H1 (cell line): ENCODE measurements around the gene UBE2F. TPM values are rescaled to one million over a fixed set of nuclear protein-coding genes. Genes with fewer than 3 reads are reported as not detected.
"Not testable (repeated sequence)": the region's sequence is repeated elsewhere in the genome, so short reads cannot be mapped to it uniquely, and the experiment has no call there.

Source experiments
- CTCF ChIA-PET: fragments of 300-600 bp; sonication (Branson Sonifier 250); formaldehyde crosslinking; loops from one replicate; lab custom pipeline; 2021; ENCODE audit not compliant: partially characterized antibody; lab: Charles Lee
- POLR2A ChIA-PET: fragments of 300-600 bp; sonication (Branson Sonifier 250); formaldehyde crosslinking; loops from one replicate; lab custom pipeline; 2021; ENCODE audit warnings: inconsistent platforms; ENCODE audit not compliant: partially characterized antibody; lab: Charles Lee
- DNase-seq, 2 experiments: peaks; one replicate each; pipeline versions ENCODE4 v3.0.0 to v3.0.0-alpha.2; 2010 to 2022; ENCODE audit warnings: low spot score in 2 of 2, low read depth in 1 of 2, mixed read lengths in 1 of 2
- FAIRE-seq: peaks from 2 replicates; lab custom pipeline; 2011; peaks lifted over from hg19 to GRCh38; lab: Jason Lieb, UNC
- H2AFZ ChIP-seq: 2 replicates; pipeline ENCODE4 v1.8.1; 2012; ENCODE audit warnings: low read length, inconsistent platforms
- H2AK5ac ChIP-seq: 2 replicates; pipeline ENCODE4 v1.6.1; 2013; ENCODE audit warnings: low read depth, low read length
- H2BK120ac ChIP-seq: replicated peaks from 2 replicates; pipeline ENCODE3; 2013; ENCODE audit warnings: low read depth, low read length, inconsistent platforms
- H2BK12ac ChIP-seq: 2 replicates; pipeline ENCODE4 v1.6.1; 2013; ENCODE audit warnings: low read depth, low read length
- H2BK15ac ChIP-seq: 2 replicates; pipeline ENCODE4 v1.6.1; 2013; ENCODE audit warnings: low read length
- H2BK20ac ChIP-seq: 2 replicates; pipeline ENCODE4 v1.6.1; 2013; ENCODE audit warnings: low read length
- H2BK5ac ChIP-seq: 2 replicates; pipeline ENCODE4 v1.6.1; 2013; ENCODE audit warnings: low read depth, low read length
- H3K14ac ChIP-seq: 2 replicates; pipeline ENCODE4 v1.6.1; 2013; ENCODE audit warnings: inconsistent platforms; ENCODE audit not compliant: insufficient read length
- H3K18ac ChIP-seq: 2 replicates; pipeline ENCODE4 v1.6.1; 2013; ENCODE audit warnings: low read length; ENCODE audit errors: extremely low read depth
- H3K23ac ChIP-seq: 2 replicates; pipeline ENCODE4 v1.6.1; 2013; ENCODE audit warnings: inconsistent platforms; ENCODE audit not compliant: insufficient read length
- H3K23me2 ChIP-seq: 2 replicates; pipeline ENCODE4 v1.6.1; 2013; ENCODE audit warnings: low read depth, low read length
- H3K27ac ChIP-seq: 2 replicates; pipeline ENCODE4 v1.6.1; 2011; ENCODE audit warnings: low read depth, low read length, inconsistent platforms
- H3K27me3 ChIP-seq, 4 experiments: replicated peaks in 1 of 4; 1 replicate in 1 of 4; 2 replicates in 3 of 4; pipeline versions ENCODE4 v1.6.1 to v1.8.1; 2011 to 2013; ENCODE audit warnings: low read length in 3 of 4, mild to moderate bottlenecking in 3 of 4, inconsistent platforms in 2 of 4, mixed read lengths in 2 of 4, moderate library complexity in 1 of 4; ENCODE audit not compliant: control insufficient read depth in 3 of 4, insufficient read depth in 3 of 4; ENCODE audit errors: extremely low read depth in 1 of 4
- H3K36me3 ChIP-seq, 4 experiments: 2 replicates each; pipeline versions ENCODE4 v1.6.1 to v1.8.1; 2011 to 2013; ENCODE audit warnings: mild to moderate bottlenecking in 4 of 4, low read length in 3 of 4, moderate library complexity in 2 of 4, control low read depth in 1 of 4, inconsistent platforms in 1 of 4; ENCODE audit not compliant: insufficient read depth in 4 of 4, control insufficient read depth in 2 of 4
- H3K4ac ChIP-seq: replicated peaks from 2 replicates; pipeline ENCODE3; 2013; ENCODE audit warnings: low read length, low read depth, mixed read lengths, inconsistent platforms; ENCODE audit not compliant: insufficient read length
- H3K4me1 ChIP-seq, 4 experiments: replicated peaks in 1 of 4; 1 replicate in 1 of 4; 2 replicates in 3 of 4; pipeline versions ENCODE4 v1.6.1 to v1.8.1; 2011 to 2013; ENCODE audit warnings: low read length in 3 of 4, inconsistent platforms in 2 of 4, mixed read lengths in 1 of 4; ENCODE audit not compliant: insufficient read depth in 4 of 4, control insufficient read depth in 3 of 4
- H3K4me2 ChIP-seq, 2 experiments: 2 replicates each; pipeline versions ENCODE4 v1.6.1 to v1.8.1; 2011 to 2013; ENCODE audit warnings: low read depth in 2 of 2, low read length in 2 of 2, control low read depth in 1 of 2, inconsistent platforms in 1 of 2, mild to moderate bottlenecking in 1 of 2; ENCODE audit not compliant: insufficient read depth in 1 of 2
- H3K4me3 ChIP-seq, 4 experiments: fragments of 200-600, 300-600 bp in 1 of 4; sonication (generic), shearing (Covaris generic), sonication (Bioruptor Twin) in 1 of 4; 2 replicates each; pipeline versions ENCODE4 v1.5.1 to v1.8.1; 2011 to 2016; ENCODE audit warnings: low read length in 4 of 4, low read depth in 3 of 4, control low read depth in 2 of 4, inconsistent platforms in 2 of 4, mild to moderate bottlenecking in 2 of 4, mixed read lengths in 1 of 4, moderate library complexity in 1 of 4; ENCODE audit not compliant: insufficient read depth in 2 of 4; ENCODE audit errors: extremely low read depth in 1 of 4
- H3K56ac ChIP-seq: replicated peaks from 2 replicates; pipeline ENCODE3; 2013; ENCODE audit warnings: low read depth, mild to moderate bottlenecking, mixed read lengths, low read length, inconsistent platforms; ENCODE audit not compliant: insufficient read length
- H3K79me1 ChIP-seq: 2 replicates; pipeline ENCODE4 v1.6.1; 2013; ENCODE audit warnings: low read depth, low read length, control low read depth
- H3K79me2 ChIP-seq, 2 experiments: 2 replicates each; pipeline versions ENCODE4 v1.6.1 to v1.8.1; 2012 to 2013; ENCODE audit warnings: low read length in 2 of 2, mild to moderate bottlenecking in 2 of 2, inconsistent platforms in 1 of 2; ENCODE audit not compliant: insufficient read depth in 2 of 2, control insufficient read depth in 1 of 2
- H3K9ac ChIP-seq, 4 experiments: replicated peaks in 1 of 4; 1 replicate in 1 of 4; 2 replicates in 3 of 4; pipeline versions ENCODE4 v1.6.1 to v1.8.1; 2011 to 2013; ENCODE audit warnings: low read depth in 3 of 4, low read length in 3 of 4, control low read depth in 2 of 4, mild to moderate bottlenecking in 2 of 4, moderate library complexity in 2 of 4, inconsistent platforms in 1 of 4; ENCODE audit errors: extremely low read depth in 1 of 4
- H3K9me3 ChIP-seq, 2 experiments: 2 replicates each; pipeline versions ENCODE4 v1.6.1 to v1.8.1; 2012 to 2013; ENCODE audit warnings: mild to moderate bottlenecking in 2 of 2, moderate library complexity in 2 of 2, control low read depth in 1 of 2, inconsistent platforms in 1 of 2, low read depth in 1 of 2, low read length in 1 of 2, mixed read lengths in 1 of 2; ENCODE audit not compliant: insufficient read depth in 2 of 2
- H4K20me1 ChIP-seq, 2 experiments: replicated peaks in 1 of 2; 2 replicates each; pipeline versions ENCODE3 to v1.8.1; 2011 to 2013; ENCODE audit warnings: inconsistent platforms in 2 of 2, low read length in 2 of 2, mild to moderate bottlenecking in 1 of 2; ENCODE audit not compliant: insufficient read depth in 2 of 2, control insufficient read depth in 1 of 2
- H4K5ac ChIP-seq: 2 replicates; pipeline ENCODE4 v1.6.1; 2013; ENCODE audit warnings: low read length, low read depth, mixed read lengths, inconsistent platforms; ENCODE audit not compliant: insufficient read length
- H4K8ac ChIP-seq: 2 replicates; pipeline ENCODE4 v1.8.0; 2013; ENCODE audit warnings: mild to moderate bottlenecking, moderate library complexity, low read length, inconsistent platforms; ENCODE audit not compliant: insufficient read depth; ENCODE audit errors: extremely low read depth
- H4K91ac ChIP-seq: replicated peaks from 2 replicates; pipeline ENCODE3; 2013; ENCODE audit warnings: low read length, mixed read lengths, inconsistent platforms; ENCODE audit not compliant: insufficient read length
- WGBS, 2 experiments: shearing (Covaris generic) in 1 of 2; methylation state at CpG; one replicate each; pipeline versions ENCODE4 v1.1.6 to v1.1.7; 2013 to 2015; ENCODE audit warnings: low lambda C conversion rate in 2 of 2, mixed read lengths in 2 of 2, inconsistent platforms in 1 of 2, low coverage in 1 of 2, missing lambda C conversion rate in 1 of 2; ENCODE audit not compliant: insufficient replicate concordance in 2 of 2, insufficient coverage in 1 of 2, insufficient read length in 1 of 2; ENCODE audit errors: extremely low coverage in 1 of 2, missing lambda C conversion rate in 1 of 2; 5-methylcytosine and 5-hydroxymethylcytosine counted together
- polyA plus RNA-seq, 7 experiments: library from polyadenylated mRNA; depleted of rRNA in 3 of 7; stranded (reverse) in 5 of 7; unstranded in 2 of 7; fragments of >200 nt in 5 of 7; fragments of 200-250 nt in 2 of 7; gene quantifications; 1 replicate in 5 of 7; 2 replicates in 1 of 7; 4 replicates in 1 of 7; pipeline versions ENCODE4 v1.2.1 to v1.2.3, GENCODE V29; 2011 to 2013; ENCODE audit warnings: missing spikeins in 2 of 7, mixed read lengths in 2 of 7
- total RNA-seq: library from RNA; stranded (reverse); fragmentation: NEBNext Ultra II Directional; extraction: Animal tissue kit (Norgen Biotek cat#: 25700); gene quantifications from 2 replicates; pipeline ENCODE4 v1.2.1, GENCODE V29; 2021

The UBE2F gene
- total and polyA plus RNA-seq, 2 of the 8 experiments (the other 6 are each of a cell fraction or from before 2014, with no cell fraction given), result 43.3 to 59.8 TPM

GRCh38 chr2:237965844-237966243 lies 970 bp upstream of the UBE2F start:
- 94% methylated on average over 8 of the region's 13 CpGs; no CpG with 5 or more reads in 1 of the 2 experiments for WGBS, 2 experiments
- H3K18ac ChIP-seq, H3K27me3 ChIP-seq, FAIRE-seq, H2BK5ac ChIP-seq, H3K4ac ChIP-seq, H2BK120ac ChIP-seq, H2BK15ac ChIP-seq, H2BK20ac ChIP-seq, H3K27ac ChIP-seq, H3K9me3 ChIP-seq, H3K23ac ChIP-seq, H3K14ac ChIP-seq, H2AFZ ChIP-seq, H4K5ac ChIP-seq, H4K91ac ChIP-seq, DNase-seq, POLR2A ChIA-PET, H3K36me3 ChIP-seq, H3K9ac ChIP-seq, H3K56ac ChIP-seq, H2AK5ac ChIP-seq, H4K8ac ChIP-seq, H2BK12ac ChIP-seq: not testable (repeated sequence)
- Histone ChIP-seq H4K20me1 (peaks cover 10 to 18% of the 10 kb centered on the region in 2 experiments), H3K23me2 (peaks cover 12% of the 10 kb centered on the region; the same call in 1 of the 2 replicates), H3K4me2 (peak overlapping the region; percentile 56 to 84), H3K4me3 (peak overlapping the region in 3 of 4 experiments; percentile 70 to 79 (median 78); a peak in 6 of 8 replicates), H3K79me1 (peaks cover 20% of the 10 kb centered on the region), H3K4me1 (peaks cover 0 to 15% (median 5%) of the 10 kb centered on the region in 4 experiments; a peak in 5 of 7 replicates), H3K79me2 (peaks cover 10 to 36% of the 10 kb centered on the region in 2 experiments; a peak in 3 of 4 replicates)
- CTCF ChIA-PET, result interaction anchor here (0.6 kb wide), 2 partner anchors 22 to 208 kb away, joined by 3 read pairs; no protein-coding TSS in a partner anchor
